Loucy (cell line): ENCODE measurements around the gene MTMR12.
"Not testable (repeated sequence)": the region's sequence is repeated elsewhere in the genome, so short reads cannot be mapped to it uniquely, and the experiment has no call there.

Source experiments
- H2AFZ ChIP-seq: fragments of 200-600 bp; sonication (generic); 2 replicates; pipeline ENCODE4 v1.6.0; 2016; ENCODE audit warnings: antibody characterized with exemption, mild to moderate bottlenecking, low read length, moderate library complexity
- H3F3A ChIP-seq: fragments of 200-600 bp; 2 replicates; pipeline ENCODE4 v1.6.0; 2016; ENCODE audit warnings: antibody characterized with exemption, low read depth, mild to moderate bottlenecking
- H3K27me3 ChIP-seq: fragments of 200-600 bp; sonication (generic); 2 replicates; pipeline ENCODE4 v1.6.1; 2014; ENCODE audit warnings: low read length, mild to moderate bottlenecking; ENCODE audit not compliant: insufficient read depth, poor library complexity, severe bottlenecking
- H3K36me3 ChIP-seq: fragments of 200-600 bp; sonication (generic); 2 replicates; pipeline ENCODE4 v1.6.1; 2016; ENCODE audit warnings: low read length; ENCODE audit not compliant: insufficient read depth
- H3K4me1 ChIP-seq: fragments of 200-600 bp; sonication (generic); 2 replicates; pipeline ENCODE4 v1.5.1; 2014; ENCODE audit warnings: low read length, mild to moderate bottlenecking; ENCODE audit not compliant: insufficient read depth, poor library complexity, severe bottlenecking
- H3K4me2 ChIP-seq: fragments of 200-600 bp; sonication (generic); 2 replicates; pipeline ENCODE4 v1.6.0; 2014; ENCODE audit warnings: antibody characterized with exemption, low read length, low read depth, mild to moderate bottlenecking; ENCODE audit not compliant: poor library complexity, severe bottlenecking
- H3K4me3 ChIP-seq: fragments of 200-600 bp; sonication (generic); 2 replicates; pipeline ENCODE4 v1.5.1; 2014; ENCODE audit warnings: low read length, mild to moderate bottlenecking, mixed read lengths; ENCODE audit not compliant: poor library complexity, severe bottlenecking
- H3K79me2 ChIP-seq: fragments of 200-600 bp; sonication (generic); 2 replicates; pipeline ENCODE4 v1.6.1; 2014; ENCODE audit warnings: low read length; ENCODE audit not compliant: insufficient read depth
- H3K9ac ChIP-seq: fragments of 200-600 bp; sonication (generic); 2 replicates; pipeline ENCODE4 v1.6.0; 2014; ENCODE audit warnings: mild to moderate bottlenecking, low read depth, low read length, moderate library complexity; ENCODE audit not compliant: poor library complexity, severe bottlenecking
- H3K9me2 ChIP-seq: fragments of 200-600 bp; sonication (generic); replicated peaks from 2 replicates; pipeline ENCODE4 v1.6.1; 2016; ENCODE audit warnings: low read depth, low read length, mixed read lengths
- H3K9me3 ChIP-seq: fragments of 200-600 bp; sonication (generic); 2 replicates; pipeline ENCODE4 v1.6.1; 2014; ENCODE audit warnings: mild to moderate bottlenecking, antibody characterized with exemption, low read length, low read depth; ENCODE audit not compliant: insufficient read depth
- H4K20me1 ChIP-seq: fragments of 200-600 bp; sonication (generic); 2 replicates; pipeline ENCODE4 v1.6.0; 2014; ENCODE audit warnings: antibody characterized with exemption, low read length, mild to moderate bottlenecking; ENCODE audit not compliant: insufficient read depth, poor library complexity, severe bottlenecking
- EZH2phosphoT487 ChIP-seq: fragments of 200-600 bp; IDR thresholded peaks from 2 replicates; pipeline ENCODE4 v1.6.1; 2018; ENCODE audit warnings: antibody characterized with exemption, mild to moderate bottlenecking, moderate library complexity, borderline replicate concordance
- TF ChIP-seq, protein P1 (sequence below): fragments of 200-600 bp; sonication (generic); conservative IDR thresholded peaks from 2 replicates; pipeline ENCODE4 v1.5.1; 2014; ENCODE audit warnings: mild to moderate bottlenecking, antibody characterized with exemption, low read length

The MTMR12 gene

GRCh38 chr5:32314658-32315057, 1.9 kb upstream of the MTMR12 start:
- Histone ChIP-seq H3K79me2 (peaks cover 10% of the 10 kb centered on the region), H2AFZ (no peak overlapping the region), H3K36me3 (no peaks in the 10 kb centered on the region), H3K9me2 (no peaks in the 10 kb centered on the region), H3K4me2 (no peak overlapping the region), H3K4me3 (no peak overlapping the region), H4K20me1 (peaks cover 20% of the 10 kb centered on the region), H3K27me3 (no peaks in the 10 kb centered on the region), H3K9ac (no peak overlapping the region), H3K9me3 (no peaks in the 10 kb centered on the region), H3F3A (peaks cover 6% of the 10 kb centered on the region; the same call in 1 of the 2 replicates), H3K4me1 (peaks cover 16% of the 10 kb centered on the region)
- no peak for TF ChIP-seq EZH2phosphoT487
- TF ChIP-seq, protein P1, sequence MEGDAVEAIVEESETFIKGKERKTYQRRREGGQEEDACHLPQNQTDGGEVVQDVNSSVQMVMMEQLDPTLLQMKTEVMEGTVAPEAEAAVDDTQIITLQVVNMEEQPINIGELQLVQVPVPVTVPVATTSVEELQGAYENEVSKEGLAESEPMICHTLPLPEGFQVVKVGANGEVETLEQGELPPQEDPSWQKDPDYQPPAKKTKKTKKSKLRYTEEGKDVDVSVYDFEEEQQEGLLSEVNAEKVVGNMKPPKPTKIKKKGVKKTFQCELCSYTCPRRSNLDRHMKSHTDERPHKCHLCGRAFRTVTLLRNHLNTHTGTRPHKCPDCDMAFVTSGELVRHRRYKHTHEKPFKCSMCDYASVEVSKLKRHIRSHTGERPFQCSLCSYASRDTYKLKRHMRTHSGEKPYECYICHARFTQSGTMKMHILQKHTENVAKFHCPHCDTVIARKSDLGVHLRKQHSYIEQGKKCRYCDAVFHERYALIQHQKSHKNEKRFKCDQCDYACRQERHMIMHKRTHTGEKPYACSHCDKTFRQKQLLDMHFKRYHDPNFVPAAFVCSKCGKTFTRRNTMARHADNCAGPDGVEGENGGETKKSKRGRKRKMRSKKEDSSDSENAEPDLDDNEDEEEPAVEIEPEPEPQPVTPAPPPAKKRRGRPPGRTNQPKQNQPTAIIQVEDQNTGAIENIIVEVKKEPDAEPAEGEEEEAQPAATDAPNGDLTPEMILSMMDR = no peak

DNA sequence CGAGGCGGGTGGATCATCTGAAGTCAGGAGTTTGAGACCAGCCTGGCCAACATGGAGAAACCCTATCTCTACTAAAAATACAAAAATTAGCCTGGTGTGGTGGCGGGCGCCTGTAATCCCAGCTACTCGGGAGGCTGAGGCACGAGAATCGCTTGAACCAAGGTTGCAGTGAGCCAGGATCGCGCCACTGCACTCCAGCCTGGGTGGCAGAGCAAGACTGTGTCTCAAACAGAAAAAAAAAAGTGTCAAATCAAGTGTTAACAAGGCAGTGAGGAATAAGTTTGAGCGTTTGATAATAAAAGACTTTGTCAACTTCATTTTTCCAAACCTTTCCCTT, 1.4 kb upstream of the MTMR12 start:
- not testable (repeated sequence) for H3K4me2 ChIP-seq, H2AFZ ChIP-seq, H3K36me3 ChIP-seq, H3K4me3 ChIP-seq, H3K9me2 ChIP-seq, H3K27me3 ChIP-seq, H3K9me3 ChIP-seq, H3K9ac ChIP-seq, H3F3A ChIP-seq
- H3K4me1 ChIP-seq = peaks cover 21% of the 10 kb centered on the region
- peaks cover 13% of the 10 kb centered on the region for H3K79me2 ChIP-seq
- H4K20me1 ChIP-seq = peaks cover 25% of the 10 kb centered on the region

DNA sequence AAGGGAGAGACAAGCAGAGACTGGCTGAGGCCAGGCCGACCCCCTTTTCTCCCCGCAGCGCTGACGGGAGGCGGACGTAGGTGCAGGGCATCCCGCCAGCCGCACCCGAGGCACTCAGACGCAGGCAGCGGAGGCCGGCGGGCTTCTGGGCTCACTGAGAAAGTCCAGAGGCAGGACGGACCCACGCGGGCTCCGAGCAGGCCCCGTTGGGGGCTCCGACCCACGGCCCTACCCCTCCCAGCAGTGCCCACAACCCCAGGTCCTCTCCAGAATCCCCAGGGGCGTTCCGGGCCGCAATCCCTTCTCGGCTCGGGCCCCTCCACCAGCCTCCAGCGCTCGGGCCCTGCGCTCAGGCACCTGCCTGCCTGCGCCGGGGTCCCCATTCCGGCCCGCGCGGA, 543 bp downstream of the MTMR12 start:
- Histone ChIP-seq H3K36me3 (no peaks in the 10 kb centered on the region), H3K4me1 (peaks cover 26% of the 10 kb centered on the region), H3F3A (peaks cover 6% of the 10 kb centered on the region; the same call in 1 of the 2 replicates), H2AFZ (peak overlapping the region; percentile 80), H3K4me3 (peak overlapping the region; percentile 79), H3K9me3 (no peaks in the 10 kb centered on the region), H4K20me1 (peaks cover 27% of the 10 kb centered on the region), H3K27me3 (no peaks in the 10 kb centered on the region), H3K4me2 (peak overlapping the region; percentile 98), H3K9me2 (no peaks in the 10 kb centered on the region), H3K9ac (peak overlapping the region; percentile 78), H3K79me2 (peaks cover 16% of the 10 kb centered on the region)
- no peak for TF ChIP-seq EZH2phosphoT487
- TF ChIP-seq, protein P1 = no peak

DNA sequence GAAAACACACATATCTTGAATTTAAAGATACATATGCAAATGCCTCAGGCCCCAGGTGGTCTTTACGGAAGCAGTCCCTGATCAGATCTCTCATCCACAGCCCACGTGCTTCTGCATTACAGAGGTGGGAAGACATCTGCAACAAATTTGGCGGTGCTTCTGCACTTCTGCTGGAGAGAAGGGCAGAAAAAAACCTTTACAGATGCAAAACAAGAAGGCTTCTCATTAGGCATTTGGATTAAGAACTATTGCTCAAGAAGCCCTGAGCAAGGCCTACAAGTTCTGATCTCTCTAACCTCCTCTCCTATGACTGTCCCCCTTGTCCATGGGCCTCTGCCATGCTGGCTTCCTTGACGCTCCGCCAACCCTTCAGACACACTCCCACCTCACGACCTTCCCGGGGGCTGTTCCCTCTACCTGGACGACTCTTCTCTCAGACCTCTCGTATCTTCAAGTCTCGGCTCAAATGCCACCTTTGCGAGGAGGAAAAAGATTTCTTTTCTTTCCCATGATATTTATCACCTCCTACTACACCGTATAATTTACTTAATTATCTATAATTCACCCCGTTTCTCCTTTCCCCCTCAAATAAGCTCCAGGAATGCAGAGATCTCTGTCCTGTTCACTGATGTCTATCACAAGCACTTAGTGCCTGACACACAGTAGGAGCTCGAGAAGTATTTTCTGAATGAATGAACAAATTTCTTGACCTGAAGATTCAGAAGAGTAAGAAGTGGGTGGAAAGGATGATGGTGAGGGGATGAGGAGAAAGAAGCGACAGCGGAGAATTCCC, 1.1 kb downstream of the MTMR12 start:
- Histone ChIP-seq H4K20me1 (peaks cover 27% of the 10 kb centered on the region), H3K9me3 (no peaks in the 10 kb centered on the region), H3K4me2 (peak overlapping the region; percentile 98), H3F3A (peaks cover 6% of the 10 kb centered on the region; the same call in 1 of the 2 replicates), H3K36me3 (no peaks in the 10 kb centered on the region), H3K9ac (peak overlapping the region; percentile 78), H3K27me3 (no peaks in the 10 kb centered on the region), H3K9me2 (no peaks in the 10 kb centered on the region), H3K4me3 (peak overlapping the region; percentile 79), H3K79me2 (peaks cover 21% of the 10 kb centered on the region), H2AFZ (peak overlapping the region; percentile 80; the same call in 1 of the 2 replicates), H3K4me1 (peaks cover 26% of the 10 kb centered on the region)
- TF ChIP-seq, protein P1 = no peak
- no peak for TF ChIP-seq EZH2phosphoT487
